ENCODE results near the gene EPHB1.

- no peak for TF ChIP-seq CTCF (IDR thresholded peaks at IDR 0.05)
- TF ChIP-seq TAF1 (IDR thresholded peaks at IDR 0.05; ENCODE audit: borderline replicate concordance, low read depth, low read length), result no peak
- no peak for TF ChIP-seq JUND (IDR thresholded peaks at IDR 0.05)
- TF ChIP-seq CHD2 (IDR thresholded peaks at IDR 0.05; ENCODE audit: low read length, partially characterized antibody), result no peak
- no peak for TF ChIP-seq SIN3A (IDR thresholded peaks at IDR 0.05; ENCODE audit: borderline replicate concordance, low read depth, low read length)
- no peak for TF ChIP-seq YY1 (IDR thresholded peaks at IDR 0.05; ENCODE audit: low read depth)
- no peak for TF ChIP-seq EZH2phosphoT487 (IDR thresholded peaks at IDR 0.05; ENCODE audit: borderline replicate concordance, low read depth)
- TF ChIP-seq EP300 (IDR thresholded peaks at IDR 0.05; ENCODE audit: borderline replicate concordance in 1 of 2, low read depth in 1 of 2, low read length in 1 of 2), result no peak
- TF ChIP-seq, protein P1, sequence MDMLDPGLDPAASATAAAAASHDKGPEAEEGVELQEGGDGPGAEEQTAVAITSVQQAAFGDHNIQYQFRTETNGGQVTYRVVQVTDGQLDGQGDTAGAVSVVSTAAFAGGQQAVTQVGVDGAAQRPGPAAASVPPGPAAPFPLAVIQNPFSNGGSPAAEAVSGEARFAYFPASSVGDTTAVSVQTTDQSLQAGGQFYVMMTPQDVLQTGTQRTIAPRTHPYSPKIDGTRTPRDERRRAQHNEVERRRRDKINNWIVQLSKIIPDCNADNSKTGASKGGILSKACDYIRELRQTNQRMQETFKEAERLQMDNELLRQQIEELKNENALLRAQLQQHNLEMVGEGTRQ (IDR thresholded peaks at IDR 0.05; ENCODE audit: borderline replicate concordance, low read depth, low read length), result no peak
- no peak for TF ChIP-seq USF1 (IDR thresholded peaks at IDR 0.05; ENCODE audit: borderline replicate concordance, low read depth)
- no peak for TF ChIP-seq GABPA (IDR thresholded peaks at IDR 0.05; ENCODE audit: low read depth)
- TF ChIP-seq ELF1 (IDR thresholded peaks at IDR 0.05), result no peak
- TF ChIP-seq, protein P2, sequence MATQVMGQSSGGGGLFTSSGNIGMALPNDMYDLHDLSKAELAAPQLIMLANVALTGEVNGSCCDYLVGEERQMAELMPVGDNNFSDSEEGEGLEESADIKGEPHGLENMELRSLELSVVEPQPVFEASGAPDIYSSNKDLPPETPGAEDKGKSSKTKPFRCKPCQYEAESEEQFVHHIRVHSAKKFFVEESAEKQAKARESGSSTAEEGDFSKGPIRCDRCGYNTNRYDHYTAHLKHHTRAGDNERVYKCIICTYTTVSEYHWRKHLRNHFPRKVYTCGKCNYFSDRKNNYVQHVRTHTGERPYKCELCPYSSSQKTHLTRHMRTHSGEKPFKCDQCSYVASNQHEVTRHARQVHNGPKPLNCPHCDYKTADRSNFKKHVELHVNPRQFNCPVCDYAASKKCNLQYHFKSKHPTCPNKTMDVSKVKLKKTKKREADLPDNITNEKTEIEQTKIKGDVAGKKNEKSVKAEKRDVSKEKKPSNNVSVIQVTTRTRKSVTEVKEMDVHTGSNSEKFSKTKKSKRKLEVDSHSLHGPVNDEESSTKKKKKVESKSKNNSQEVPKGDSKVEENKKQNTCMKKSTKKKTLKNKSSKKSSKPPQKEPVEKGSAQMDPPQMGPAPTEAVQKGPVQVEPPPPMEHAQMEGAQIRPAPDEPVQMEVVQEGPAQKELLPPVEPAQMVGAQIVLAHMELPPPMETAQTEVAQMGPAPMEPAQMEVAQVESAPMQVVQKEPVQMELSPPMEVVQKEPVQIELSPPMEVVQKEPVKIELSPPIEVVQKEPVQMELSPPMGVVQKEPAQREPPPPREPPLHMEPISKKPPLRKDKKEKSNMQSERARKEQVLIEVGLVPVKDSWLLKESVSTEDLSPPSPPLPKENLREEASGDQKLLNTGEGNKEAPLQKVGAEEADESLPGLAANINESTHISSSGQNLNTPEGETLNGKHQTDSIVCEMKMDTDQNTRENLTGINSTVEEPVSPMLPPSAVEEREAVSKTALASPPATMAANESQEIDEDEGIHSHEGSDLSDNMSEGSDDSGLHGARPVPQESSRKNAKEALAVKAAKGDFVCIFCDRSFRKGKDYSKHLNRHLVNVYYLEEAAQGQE (IDR thresholded peaks at IDR 0.05; ENCODE audit: low read depth, low read length), result no peak
- no peak for TF ChIP-seq FOXJ3 (CRISPR knock-in tag; IDR thresholded peaks at IDR 0.05)
Observed at GRCh38 chr3:134929976-134930375, 134.9 kb downstream of the EPHB1 start.
